ENCODE data around the gene ZNF469.

Gene ZNF469

GRCh38 chr16:88380099-88380498, 2.7 kb upstream of the ZNF469 start:
- FAIRE-seq, result no peak

- no peak for FAIRE-seq
Measured at GRCh38 chr16:88380619-88381018, 2.1 kb upstream of the ZNF469 start.

GRCh38 chr16:88381820-88382451, 823 bp upstream of the ZNF469 start:
- no peak for FAIRE-seq

- no peak for FAIRE-seq
Measured at GRCh38 chr16:88383401-88384221, 852 bp downstream of the ZNF469 start.

DNA sequence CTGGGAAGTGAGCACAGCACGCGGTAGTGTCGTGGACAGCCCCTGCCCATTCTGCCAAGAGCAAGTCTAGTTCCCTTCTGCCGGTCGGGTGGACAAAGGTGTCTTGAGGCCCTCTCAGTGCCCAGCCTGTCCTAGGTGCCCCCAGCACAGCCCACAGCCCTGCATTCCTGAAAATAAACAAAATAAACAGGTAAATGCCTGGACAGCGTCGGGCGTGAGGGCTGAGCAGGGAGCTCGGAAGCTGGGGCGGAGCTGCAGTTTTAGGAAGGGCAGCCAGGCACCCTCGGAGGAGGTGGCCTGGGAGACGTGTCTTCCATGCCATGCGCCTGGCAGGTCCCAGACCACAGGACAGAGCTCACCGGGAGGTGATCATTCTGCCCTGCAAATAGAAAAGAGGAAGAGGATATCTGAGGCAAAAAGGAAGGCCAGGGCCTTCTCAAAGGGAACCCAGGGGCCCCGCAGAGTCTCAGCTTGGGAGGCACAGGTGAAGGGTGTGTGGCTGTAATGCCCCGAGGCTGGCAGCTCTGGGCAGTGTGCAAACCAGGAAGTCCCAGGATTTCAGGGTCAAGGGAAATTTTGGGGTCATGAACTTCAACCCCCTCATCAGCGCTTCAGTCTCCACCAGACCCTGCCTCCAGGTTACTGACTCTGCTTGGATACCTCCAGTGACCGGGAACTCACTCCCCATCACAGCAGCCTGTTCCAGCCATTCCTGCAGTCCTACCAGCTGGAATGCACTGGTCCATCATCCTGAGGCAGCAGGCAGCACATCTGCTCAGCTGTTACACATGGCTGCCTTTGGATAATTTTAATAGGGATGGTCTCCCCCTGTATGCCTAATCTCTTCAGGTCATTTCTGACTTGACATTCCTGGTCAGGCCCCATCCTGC, 1.7 kb downstream of the ZNF469 start:
- FAIRE-seq, result no peak

DNA sequence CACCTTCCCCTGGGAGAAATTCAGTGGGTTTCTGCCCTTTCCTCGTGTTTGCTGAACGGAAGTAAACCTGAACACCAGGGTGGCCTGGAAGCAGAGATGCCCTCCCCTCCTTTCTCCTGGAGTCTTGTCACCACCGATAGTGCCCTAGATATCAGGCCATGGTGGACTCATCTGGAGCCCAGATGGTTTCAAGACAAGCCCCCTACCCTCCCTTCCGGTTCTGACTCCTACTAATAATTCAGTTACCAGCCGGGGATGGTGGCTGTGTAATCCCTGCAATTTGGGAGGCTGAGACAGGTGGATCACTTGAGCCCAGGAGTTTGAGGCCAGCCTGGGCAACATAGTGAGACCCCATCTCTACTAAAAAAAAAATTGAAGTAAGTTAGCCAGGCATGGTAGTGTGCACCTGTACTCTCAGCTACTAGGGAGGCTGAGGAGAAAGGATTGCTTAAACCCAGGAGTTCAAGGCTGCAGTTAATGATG, 2.4 kb downstream of the ZNF469 start:
- FAIRE-seq, result no peak

DNA sequence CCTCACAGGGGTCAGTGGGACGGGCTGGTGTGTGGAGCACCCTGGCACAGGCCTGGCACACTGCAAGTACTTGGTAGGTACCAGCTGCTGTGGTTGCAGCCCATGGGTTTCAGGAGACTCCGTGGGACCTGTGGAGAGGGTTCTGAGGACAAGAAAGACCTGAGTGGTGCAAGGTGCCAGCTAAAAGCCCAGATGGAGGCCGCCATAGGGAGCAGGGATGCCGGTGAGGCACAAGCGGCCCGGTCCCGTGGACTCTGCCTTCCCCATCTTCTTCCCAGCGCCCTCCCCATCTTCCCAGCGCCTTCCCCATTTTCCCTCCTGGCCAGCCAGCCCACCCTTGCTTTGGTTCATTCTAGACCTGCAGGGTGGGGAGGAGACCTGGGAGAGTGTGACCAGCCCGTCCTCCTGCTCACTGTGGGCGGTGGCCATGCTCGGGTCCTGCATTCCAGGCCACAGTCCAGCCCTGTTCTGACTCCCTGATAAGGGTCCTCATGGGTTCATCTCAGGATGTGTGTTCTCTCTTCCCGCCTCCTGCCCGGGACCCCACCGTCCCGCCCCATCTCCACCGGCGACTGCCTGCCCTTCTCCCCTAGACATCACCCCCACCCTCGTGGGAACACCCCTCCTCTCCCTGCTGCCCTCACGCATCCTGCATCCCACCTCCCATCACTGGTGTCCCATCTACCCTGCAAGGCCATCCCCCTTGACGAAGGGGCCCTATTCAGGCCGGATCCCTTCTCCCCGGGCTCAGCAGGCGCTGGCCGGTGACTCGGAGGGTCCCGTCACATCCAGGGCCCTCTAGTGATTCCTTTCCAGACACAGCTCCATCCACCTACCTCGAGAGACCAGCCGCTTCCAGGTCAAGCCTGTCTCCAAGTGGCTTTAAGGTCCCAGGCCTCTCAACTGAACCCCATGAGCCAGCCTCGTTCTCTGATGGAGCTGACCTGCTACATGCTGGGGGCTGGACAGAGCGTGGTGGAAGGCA, 3.4 kb downstream of the ZNF469 start:
- FAIRE-seq, result no peak

- FAIRE-seq, result no peak
Measured at GRCh38 chr16:88387180-88387765, 4.5 kb downstream of the ZNF469 start.

DNA sequence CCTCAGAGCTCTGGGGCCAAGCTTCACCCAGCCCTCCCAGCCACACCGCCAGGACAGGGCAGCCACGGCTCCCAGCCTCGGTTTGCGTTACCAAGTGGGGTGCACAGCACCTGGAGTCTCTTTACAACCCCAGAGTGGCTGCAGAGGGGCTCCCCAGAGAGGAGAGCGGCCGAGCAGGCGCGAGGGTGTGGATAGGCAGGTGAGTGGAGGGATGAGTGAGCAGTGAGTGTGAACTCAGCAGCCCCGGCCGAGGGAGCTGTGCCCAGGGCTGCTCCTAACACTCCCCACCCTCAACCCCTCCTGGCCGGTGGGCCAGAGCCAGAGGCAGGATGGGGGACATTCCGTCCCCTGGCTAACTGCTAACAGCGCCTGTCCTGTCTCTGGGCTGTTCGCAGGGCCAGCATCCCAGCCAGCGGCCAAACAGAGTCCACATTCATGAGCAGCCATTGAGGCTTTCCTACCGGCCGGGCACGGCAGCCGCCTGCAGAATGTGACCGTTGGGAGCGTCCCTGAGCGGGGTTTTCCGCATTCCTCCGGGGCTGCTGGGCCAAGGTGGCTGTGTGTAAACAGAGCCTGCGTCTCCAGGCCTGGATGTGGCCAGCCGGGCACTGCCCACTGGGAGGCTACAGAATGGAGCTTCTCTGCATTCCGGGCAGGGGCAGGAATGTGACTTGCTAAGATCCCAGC, 5.3 kb downstream of the ZNF469 start:
- no peak for FAIRE-seq

DNA sequence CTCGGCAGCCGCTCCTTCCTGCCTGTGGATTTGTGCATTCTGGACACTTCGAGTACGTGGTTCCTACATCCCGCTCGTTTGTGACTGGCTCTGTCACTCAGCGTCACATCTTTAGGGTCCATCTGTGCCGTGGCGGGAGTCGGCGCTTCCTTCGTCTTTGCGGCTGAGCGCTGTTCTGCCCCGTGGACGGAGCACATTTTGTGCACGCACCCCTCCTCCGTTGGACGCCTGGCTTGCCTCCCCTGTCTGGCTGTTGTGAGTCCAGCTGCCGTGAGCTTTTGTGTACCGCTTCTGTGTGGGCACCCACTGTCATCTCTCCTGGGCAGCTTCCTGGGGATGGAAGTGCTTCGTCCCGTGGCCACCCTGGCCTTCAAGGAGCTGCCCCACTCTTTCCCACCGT, 6.4 kb downstream of the ZNF469 start:
- FAIRE-seq, result no peak

DNA sequence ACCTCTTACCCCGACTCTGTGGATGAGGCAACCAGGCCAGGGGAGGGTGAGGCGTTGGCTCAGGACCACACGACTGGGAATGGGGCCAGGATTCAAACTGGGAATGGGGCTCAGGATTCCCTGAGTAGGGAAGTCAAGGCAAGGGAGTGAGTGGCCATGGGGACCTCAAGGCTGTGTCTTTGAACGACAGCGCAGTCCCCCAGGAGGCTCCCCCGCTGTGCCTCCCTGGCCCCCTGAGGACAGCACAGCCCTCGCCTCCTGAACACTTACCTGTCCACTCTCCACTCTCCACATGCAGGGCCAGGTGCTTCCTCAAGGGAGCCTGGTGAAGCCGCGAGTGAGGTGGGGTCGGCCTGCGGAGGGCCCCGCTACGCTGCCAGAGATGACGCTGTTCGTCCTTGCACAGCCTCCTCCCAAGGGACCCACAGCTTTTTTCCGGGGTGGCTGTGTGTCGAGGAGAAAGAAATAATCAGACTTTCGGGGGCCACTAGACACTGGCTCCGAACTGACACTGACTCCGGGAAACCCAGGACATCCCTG, 6.9 kb downstream of the ZNF469 start:
- no peak for FAIRE-seq

GRCh38 chr16:88390265-88390664, 7.5 kb downstream of the ZNF469 start:
- no peak for FAIRE-seq

GRCh38 chr16:88390735-88391134, 8.0 kb downstream of the ZNF469 start:
- no peak for FAIRE-seq

DNA sequence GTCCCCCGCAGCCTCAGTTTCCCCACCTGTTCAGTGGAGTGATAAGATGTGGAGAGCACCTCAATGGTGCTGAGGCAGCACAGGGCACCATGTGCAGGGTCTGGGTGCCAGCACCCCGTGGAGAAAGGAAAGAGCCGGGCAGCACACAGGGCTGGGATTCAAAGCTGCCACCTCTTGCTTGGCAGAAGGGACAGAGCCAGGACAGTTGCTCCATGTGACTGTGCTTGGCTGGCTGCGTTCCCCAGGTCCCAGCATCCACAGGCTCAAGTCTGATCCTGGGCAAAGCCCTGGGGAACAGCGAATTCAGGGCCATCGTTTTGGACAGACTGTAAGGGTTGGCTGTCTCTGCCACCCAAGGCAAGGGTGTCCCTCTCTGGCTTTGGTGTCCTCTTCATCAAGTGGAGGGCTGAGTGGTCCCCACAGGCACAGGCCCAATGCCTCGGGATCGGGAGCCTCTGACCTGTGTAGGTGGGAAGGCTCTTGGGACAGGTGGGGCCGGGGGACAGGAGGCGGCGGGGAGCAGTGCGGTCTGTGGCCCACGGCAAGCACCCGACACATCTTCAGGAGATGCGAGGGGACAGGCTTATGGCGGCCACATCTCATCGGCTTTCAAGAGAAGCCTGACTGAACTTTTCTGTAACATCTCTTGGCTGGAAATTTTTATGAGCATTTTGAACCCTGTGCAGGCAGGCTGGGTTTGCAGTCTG, 8.5 kb downstream of the ZNF469 start:
- FAIRE-seq, result no peak

DNA sequence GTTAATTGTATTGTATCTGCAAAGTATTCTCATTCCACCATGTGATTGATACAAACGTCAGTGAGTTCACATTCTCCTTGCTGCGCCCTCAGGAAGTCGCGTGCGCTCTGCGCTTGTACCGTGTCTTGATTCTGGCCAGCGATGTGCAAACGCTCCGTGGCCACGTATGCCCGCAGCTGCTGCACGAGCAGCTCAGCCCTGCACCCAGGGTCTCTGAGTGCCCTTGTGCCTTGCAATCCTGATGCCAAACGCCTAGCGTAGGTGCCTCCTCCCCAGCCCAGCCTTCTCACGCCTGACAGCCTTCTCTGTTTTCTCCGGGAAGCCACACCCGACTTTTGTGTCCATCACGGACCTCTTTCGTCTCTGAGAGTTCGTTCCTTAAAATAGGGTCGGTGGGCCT, 9.4 kb downstream of the ZNF469 start:
- FAIRE-seq, result no peak

- no peak for FAIRE-seq
Measured at GRCh38 chr16:88392616-88393015, 9.9 kb downstream of the ZNF469 start.

DNA sequence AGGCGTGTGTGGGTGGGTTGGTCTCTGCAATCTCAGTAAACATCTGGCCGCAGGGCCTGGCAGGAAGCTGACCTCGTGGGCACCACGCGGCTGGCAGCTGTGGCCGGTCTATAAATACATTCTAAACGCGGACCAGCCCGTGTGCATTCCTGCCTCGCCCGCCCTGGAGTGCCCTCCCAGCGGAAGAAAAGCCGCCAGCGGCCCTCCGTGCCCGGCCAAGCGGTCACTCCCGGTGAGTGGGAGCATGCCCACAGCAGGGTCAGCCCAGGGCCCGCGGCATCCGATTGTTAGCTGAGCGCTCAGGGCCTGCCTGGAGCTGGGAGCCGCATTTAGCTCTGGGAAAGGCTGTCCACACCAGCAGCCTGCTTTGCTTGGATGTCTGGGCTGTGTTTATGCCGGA, 10.3 kb downstream of the ZNF469 start:
- FAIRE-seq, result no peak

DNA sequence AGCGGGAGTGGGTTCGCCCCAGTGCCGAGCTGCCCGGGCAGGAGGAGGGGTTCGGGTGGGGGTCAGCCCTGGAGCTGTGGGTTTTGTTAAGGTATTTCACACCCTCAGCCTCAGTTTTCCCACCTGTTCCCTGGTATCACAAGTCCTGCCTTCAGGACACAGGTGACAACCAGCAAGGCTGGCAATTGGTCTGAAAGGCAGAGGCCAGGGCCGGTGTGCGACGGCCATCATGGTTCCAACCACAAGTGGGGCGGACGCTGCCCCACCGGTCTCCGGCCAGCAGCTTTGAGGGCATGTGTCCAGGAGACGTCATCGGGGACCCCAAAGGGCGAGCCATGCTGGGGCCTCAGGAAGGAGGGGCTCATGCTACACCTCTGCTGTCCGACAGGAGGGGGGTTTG, 10.8 kb downstream of the ZNF469 start:
- no peak for FAIRE-seq

DNA sequence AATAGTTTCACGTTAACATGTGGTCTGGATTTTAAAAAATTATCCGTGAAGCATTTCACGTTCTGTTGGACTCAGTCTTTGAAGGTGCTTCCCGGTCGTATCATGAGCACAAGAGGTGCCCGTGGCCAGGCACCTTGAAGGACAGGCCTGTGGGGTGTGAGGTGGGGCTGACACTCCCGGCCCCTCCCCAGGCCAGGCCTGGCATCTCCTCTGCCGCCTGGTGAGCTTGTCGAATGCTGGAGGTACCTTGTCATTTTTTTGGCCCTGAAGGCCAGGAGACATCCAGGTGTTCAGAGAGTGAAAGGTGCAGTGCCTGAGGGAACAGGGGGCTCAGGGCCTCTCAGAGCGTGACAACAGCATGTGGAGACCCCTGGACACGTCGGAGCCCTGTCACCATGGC, 11.7 kb downstream of the ZNF469 start:
- FAIRE-seq, result no peak

Measured in TTC549 (cell line).